Liver (tissue), 9 donors: ENCODE measurements around the gene IL1RAPL1. TPM values are rescaled to one million over a fixed set of nuclear protein-coding genes. Genes with fewer than 3 reads are reported as not detected.

Source experiments
- DNase-seq: peaks from one replicate; pipeline ENCODE4 v3.0.0-alpha.2; 2017; ENCODE audit warnings: low spot score
- H3K27ac ChIP-seq, 2 donors: one replicate each; pipeline ENCODE4 v1.7.0; 2013; ENCODE audit warnings: inconsistent platforms in 2 of 2, low read length in 2 of 2, control low read depth in 1 of 2, low read depth in 1 of 2, mild to moderate bottlenecking in 1 of 2
- H3K27me3 ChIP-seq, 4 donors: one replicate each; pipeline versions ENCODE4 v1.6.1 to v1.7.0; 2013; ENCODE audit warnings: low read length in 3 of 4, inconsistent platforms in 1 of 4, mild to moderate bottlenecking in 1 of 4, moderate library complexity in 1 of 4; ENCODE audit not compliant: control insufficient read depth in 4 of 4, insufficient read depth in 4 of 4
- H3K36me3 ChIP-seq, 4 donors: one replicate each; pipeline versions ENCODE4 v1.6.1 to v1.7.0; 2013; ENCODE audit warnings: low read length in 3 of 4, mild to moderate bottlenecking in 3 of 4, low read depth in 1 of 4, moderate library complexity in 1 of 4; ENCODE audit not compliant: control insufficient read depth in 4 of 4, insufficient read depth in 3 of 4
- H3K4me1 ChIP-seq, 4 donors: one replicate each; pipeline versions ENCODE4 v1.6.1 to v1.7.0; 2013; ENCODE audit warnings: low read length in 3 of 4, mild to moderate bottlenecking in 3 of 4, moderate library complexity in 1 of 4; ENCODE audit not compliant: control insufficient read depth in 4 of 4, insufficient read depth in 4 of 4
- H3K4me3 ChIP-seq, 3 donors: one replicate each; pipeline versions ENCODE4 v1.6.1 to v1.7.0; 2013; ENCODE audit warnings: low read length in 3 of 3, control low read depth in 1 of 3, low read depth in 1 of 3, mild to moderate bottlenecking in 1 of 3
- H3K9ac ChIP-seq, 2 donors: one replicate each; pipeline ENCODE4 v1.7.0; 2013; ENCODE audit warnings: low read length in 2 of 2, mild to moderate bottlenecking in 2 of 2, moderate library complexity in 2 of 2, control low read depth in 1 of 2, low read depth in 1 of 2
- H3K9me3 ChIP-seq, 4 donors: one replicate each; pipeline versions ENCODE4 v1.6.1 to v1.7.0; 2013; ENCODE audit warnings: low read length in 3 of 4; ENCODE audit not compliant: control insufficient read depth in 4 of 4
- FOXA2 ChIP-seq: IDR thresholded peaks from 2 replicates; pipeline ENCODE4 v1.6.1; 2016; ENCODE audit warnings: antibody characterized with exemption
- GABPA ChIP-seq, 2 donors: IDR thresholded peaks in 1 of 2; conservative IDR thresholded peaks in 1 of 2; 2 replicates each; pipeline ENCODE4 v1.6.1; 2016; ENCODE audit warnings: antibody characterized with exemption in 2 of 2, mild to moderate bottlenecking in 1 of 2, moderate library complexity in 1 of 2
- HNF4G ChIP-seq: IDR thresholded peaks from 2 replicates; pipeline ENCODE4 v1.6.1; 2016; ENCODE audit warnings: antibody characterized with exemption
- NR2F2 ChIP-seq: IDR thresholded peaks from 2 replicates; pipeline ENCODE4 v1.6.1; 2016; ENCODE audit warnings: antibody characterized with exemption
- RAD21 ChIP-seq, 2 donors: IDR thresholded peaks; 2 replicates each; pipeline ENCODE4 v1.6.1; 2016; ENCODE audit warnings: antibody characterized with exemption in 2 of 2, mild to moderate bottlenecking in 2 of 2
- RXRA ChIP-seq, 2 donors: IDR thresholded peaks; 2 replicates each; pipeline ENCODE4 v1.6.1; 2017 to 2018; ENCODE audit warnings: antibody characterized with exemption in 2 of 2, mild to moderate bottlenecking in 1 of 2
- SP1 ChIP-seq: IDR thresholded peaks from 2 replicates; pipeline ENCODE4 v1.6.1; 2018; ENCODE audit warnings: antibody characterized with exemption, mild to moderate bottlenecking
- YY1 ChIP-seq: IDR thresholded peaks from 2 replicates; pipeline ENCODE4 v1.6.1; 2016; ENCODE audit warnings: antibody characterized with exemption, mild to moderate bottlenecking
- ZBTB33 ChIP-seq: IDR thresholded peaks from 2 replicates; pipeline ENCODE4 v1.6.1; 2016; ENCODE audit warnings: antibody characterized with exemption
- WGBS: extraction: QIAGEN DNeasy Blood & Tissue Kit; methylation state at CpG from one replicate; pipeline ENCODE4 v1.1.7; 2013; 5-methylcytosine and 5-hydroxymethylcytosine counted together
- polyA plus RNA-seq, 2 donors: library from polyadenylated mRNA; stranded (reverse) in 1 of 2; unstranded in 1 of 2; fragments of 200-250 nt in 1 of 2; fragments of >200 nt in 1 of 2; fragmentation: Nextera tagmentation in 1 of 2; extraction: Ambion mirVana in 1 of 2; gene quantifications; one replicate each; pipeline versions ENCODE4 v1.2.1 to v1.2.3, GENCODE V29; 2013 to 2015
- total RNA-seq, 2 donors: library from RNA; depleted of rRNA; stranded (reverse); fragments of >200 nt; gene quantifications; one replicate each; pipeline ENCODE4 v1.2.3, GENCODE V29; 2014
- TF ChIP-seq, protein P1 (sequence below): IDR thresholded peaks from 2 replicates; pipeline ENCODE4 v1.6.1; 2016; ENCODE audit warnings: antibody characterized with exemption, mild to moderate bottlenecking
- TF ChIP-seq, protein P2 (sequence below): IDR thresholded peaks from 2 replicates; pipeline ENCODE4 v1.6.1; 2016; ENCODE audit warnings: antibody characterized with exemption
- TF ChIP-seq, protein P3 (sequence below): fragments of 150-350 bp; IDR thresholded peaks from 2 replicates; pipeline ENCODE4 v1.5.1; 2017; ENCODE audit warnings: improper control_type of control experiment, low read depth, low read length; ENCODE audit not compliant: missing input control
- donor health status: healthy.
- donor health status: healthy.
- donor health status: healthy.
- donor health status: healthy.
- donor health status: healthy.

IL1RAPL1 gene
- total and polyA plus RNA-seq, 4 donors, result 0.08 to 0.33 TPM; not detected in 2

- TF ChIP-seq, protein P1, sequence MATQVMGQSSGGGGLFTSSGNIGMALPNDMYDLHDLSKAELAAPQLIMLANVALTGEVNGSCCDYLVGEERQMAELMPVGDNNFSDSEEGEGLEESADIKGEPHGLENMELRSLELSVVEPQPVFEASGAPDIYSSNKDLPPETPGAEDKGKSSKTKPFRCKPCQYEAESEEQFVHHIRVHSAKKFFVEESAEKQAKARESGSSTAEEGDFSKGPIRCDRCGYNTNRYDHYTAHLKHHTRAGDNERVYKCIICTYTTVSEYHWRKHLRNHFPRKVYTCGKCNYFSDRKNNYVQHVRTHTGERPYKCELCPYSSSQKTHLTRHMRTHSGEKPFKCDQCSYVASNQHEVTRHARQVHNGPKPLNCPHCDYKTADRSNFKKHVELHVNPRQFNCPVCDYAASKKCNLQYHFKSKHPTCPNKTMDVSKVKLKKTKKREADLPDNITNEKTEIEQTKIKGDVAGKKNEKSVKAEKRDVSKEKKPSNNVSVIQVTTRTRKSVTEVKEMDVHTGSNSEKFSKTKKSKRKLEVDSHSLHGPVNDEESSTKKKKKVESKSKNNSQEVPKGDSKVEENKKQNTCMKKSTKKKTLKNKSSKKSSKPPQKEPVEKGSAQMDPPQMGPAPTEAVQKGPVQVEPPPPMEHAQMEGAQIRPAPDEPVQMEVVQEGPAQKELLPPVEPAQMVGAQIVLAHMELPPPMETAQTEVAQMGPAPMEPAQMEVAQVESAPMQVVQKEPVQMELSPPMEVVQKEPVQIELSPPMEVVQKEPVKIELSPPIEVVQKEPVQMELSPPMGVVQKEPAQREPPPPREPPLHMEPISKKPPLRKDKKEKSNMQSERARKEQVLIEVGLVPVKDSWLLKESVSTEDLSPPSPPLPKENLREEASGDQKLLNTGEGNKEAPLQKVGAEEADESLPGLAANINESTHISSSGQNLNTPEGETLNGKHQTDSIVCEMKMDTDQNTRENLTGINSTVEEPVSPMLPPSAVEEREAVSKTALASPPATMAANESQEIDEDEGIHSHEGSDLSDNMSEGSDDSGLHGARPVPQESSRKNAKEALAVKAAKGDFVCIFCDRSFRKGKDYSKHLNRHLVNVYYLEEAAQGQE, result no peak
- TF ChIP-seq GABPA (IDR thresholded peaks at IDR 0.05 in 1 of 2, conservative IDR thresholded peaks at IDR 0.05 in 1 of 2), result no peak
Measured at GRCh38 chrX:28549838-28550237, 37.4 kb upstream of the IL1RAPL1 start (continued).

DNA sequence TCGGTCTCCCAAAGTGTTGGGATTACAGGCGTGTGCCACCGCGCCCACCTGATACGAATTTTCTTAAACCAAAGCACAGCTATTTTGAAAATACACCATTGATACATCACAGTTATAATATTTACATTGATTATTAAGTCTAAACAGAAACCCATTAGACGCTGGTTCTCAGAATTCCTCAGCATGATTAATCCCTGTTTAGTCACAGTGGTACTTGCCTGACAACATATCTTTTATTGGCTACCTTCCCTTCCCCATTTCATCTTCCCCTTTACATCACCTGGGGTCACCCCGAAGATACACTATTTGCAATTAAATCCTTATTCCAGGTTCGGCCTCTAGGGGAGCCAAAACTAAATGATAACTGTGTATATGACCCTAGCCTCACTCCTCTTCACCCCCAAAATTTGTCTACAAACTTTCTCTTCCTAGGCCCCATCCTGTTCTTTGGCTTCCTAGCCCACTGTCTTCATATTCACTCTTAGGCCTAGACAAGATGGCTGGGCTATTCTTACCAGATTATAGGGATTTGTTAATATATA is 36.8 kb upstream of the IL1RAPL1 start:
- no peaks in the 10 kb centered on the region for H3K36me3 ChIP-seq
- no peak for DNase-seq
- peaks cover 0 to 11% (median 8%) of the 10 kb centered on the region in 4 donors for H3K4me1 ChIP-seq
- no peaks in the 10 kb centered on the region for H3K27me3 ChIP-seq
- TF ChIP-seq FOXA2, result no peak
- no peak for TF ChIP-seq NR2F2
- TF ChIP-seq ZBTB33, result no peak
- TF ChIP-seq, protein P2, sequence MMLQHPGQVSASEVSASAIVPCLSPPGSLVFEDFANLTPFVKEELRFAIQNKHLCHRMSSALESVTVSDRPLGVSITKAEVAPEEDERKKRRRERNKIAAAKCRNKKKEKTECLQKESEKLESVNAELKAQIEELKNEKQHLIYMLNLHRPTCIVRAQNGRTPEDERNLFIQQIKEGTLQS, result no peak
- TF ChIP-seq RXRA (IDR thresholded peaks at IDR 0.05), result no peak
- no peak for TF ChIP-seq SP1
- TF ChIP-seq HNF4G, result no peak
- no peak for TF ChIP-seq GABPA (IDR thresholded peaks at IDR 0.05 in 1 of 2, conservative IDR thresholded peaks at IDR 0.05 in 1 of 2)
- no peak for TF ChIP-seq YY1
- no peak for TF ChIP-seq RAD21 (IDR thresholded peaks at IDR 0.05)
- H3K9me3 ChIP-seq, result no peaks in the 10 kb centered on the region
- H3K27ac ChIP-seq, result no peak overlapping the region
- no peak overlapping the region for H3K9ac ChIP-seq
- WGBS, result 95% methylated on average over 8 of the region's 8 CpGs
- H3K4me3 ChIP-seq, result no peak overlapping the region

DNA sequence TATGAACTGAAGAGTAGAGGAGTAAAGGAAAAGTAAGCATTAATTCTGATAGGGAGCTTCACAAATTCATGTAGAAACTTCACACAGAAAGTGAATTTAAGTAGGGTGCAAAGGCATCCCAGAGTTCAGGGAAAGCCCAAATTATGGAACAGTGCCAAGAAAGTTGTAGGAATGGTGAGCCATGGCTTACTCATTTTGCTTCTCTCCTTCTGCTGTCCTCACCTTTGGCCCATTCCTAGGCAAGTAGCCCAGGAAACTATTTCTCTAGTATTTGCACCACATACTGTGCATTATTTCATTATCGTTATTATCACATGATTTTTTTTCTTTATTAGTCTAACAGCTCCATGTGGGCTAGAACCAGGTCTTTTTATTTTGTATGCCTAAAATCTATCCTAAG is 34.9 kb upstream of the IL1RAPL1 start:
- Histone ChIP-seq H3K27ac (no peak overlapping the region), H3K9ac (no peak overlapping the region), H3K4me1 (peaks cover 0 to 11% (median 8%) of the 10 kb centered on the region in 4 donors), H3K9me3 (peaks cover 0 to 2% (median 0%) of the 10 kb centered on the region in 4 donors), H3K36me3 (no peaks in the 10 kb centered on the region), H3K4me3 (no peak overlapping the region), H3K27me3 (no peaks in the 10 kb centered on the region)
- WGBS, result 43% methylated on average over 1 of the region's 1 CpG
- TF ChIP-seq, protein P3, sequence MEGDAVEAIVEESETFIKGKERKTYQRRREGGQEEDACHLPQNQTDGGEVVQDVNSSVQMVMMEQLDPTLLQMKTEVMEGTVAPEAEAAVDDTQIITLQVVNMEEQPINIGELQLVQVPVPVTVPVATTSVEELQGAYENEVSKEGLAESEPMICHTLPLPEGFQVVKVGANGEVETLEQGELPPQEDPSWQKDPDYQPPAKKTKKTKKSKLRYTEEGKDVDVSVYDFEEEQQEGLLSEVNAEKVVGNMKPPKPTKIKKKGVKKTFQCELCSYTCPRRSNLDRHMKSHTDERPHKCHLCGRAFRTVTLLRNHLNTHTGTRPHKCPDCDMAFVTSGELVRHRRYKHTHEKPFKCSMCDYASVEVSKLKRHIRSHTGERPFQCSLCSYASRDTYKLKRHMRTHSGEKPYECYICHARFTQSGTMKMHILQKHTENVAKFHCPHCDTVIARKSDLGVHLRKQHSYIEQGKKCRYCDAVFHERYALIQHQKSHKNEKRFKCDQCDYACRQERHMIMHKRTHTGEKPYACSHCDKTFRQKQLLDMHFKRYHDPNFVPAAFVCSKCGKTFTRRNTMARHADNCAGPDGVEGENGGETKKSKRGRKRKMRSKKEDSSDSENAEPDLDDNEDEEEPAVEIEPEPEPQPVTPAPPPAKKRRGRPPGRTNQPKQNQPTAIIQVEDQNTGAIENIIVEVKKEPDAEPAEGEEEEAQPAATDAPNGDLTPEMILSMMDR, result no peak
- no peak for TF ChIP-seq GABPA (IDR thresholded peaks at IDR 0.05 in 1 of 2, conservative IDR thresholded peaks at IDR 0.05 in 1 of 2)
- DNase-seq, result no peak
